GM12874 (cell line): Measurements from ENCODE around the gene GGA3.
A peak's percentile ranks its signal among the peaks of the same experiment; 100 is the strongest.

Experiments used
- CTCF ChIP-seq: IDR thresholded peaks from 2 replicates; pipeline ENCODE4 v1.5.1; 2011; ENCODE audit warnings: low read depth, mild to moderate bottlenecking, control low read depth, low read length, moderate library complexity; ENCODE audit not compliant: insufficient read depth

Gene GGA3

GRCh38 chr17:75205793-75206163 lies 55.6 kb downstream of the GGA3 start:
- peak; percentile 22; the same call in 1 of the 2 replicates for TF ChIP-seq CTCF

- no peak for TF ChIP-seq CTCF
These were observed 56.2 kb downstream of the GGA3 start, which contains the start of gene NUP85 for GRCh38 chr17:75205037-75205792. TSS of gene NUP85 (plus strand) at chr17:75205679. CDS start at chr17:75205762, 83 bp downstream.

GRCh38 chr17:75199886-75200618 lies 61.4 kb downstream of the GGA3 start:
- TF ChIP-seq CTCF: no peak

GRCh38 chr17:75194879-75195278 lies 66.5 kb downstream of the GGA3 start:
- TF ChIP-seq CTCF: no peak

- TF ChIP-seq CTCF: no peak
These were observed 69.8 kb downstream of the GGA3 start for GRCh38 chr17:75191584-75191983.

- no peak for TF ChIP-seq CTCF
These were observed 72.8 kb downstream of the GGA3 start for GRCh38 chr17:75188614-75189013.
